CD4-positive, alpha-beta T cell treated with Interleukin-15 for 1 hour (primary cell): ENCODE measurements around the gene ZNF610.
A peak's percentile ranks its signal among the peaks of the same experiment; 100 is the strongest.
"Not testable (repeated sequence)": the region's sequence is repeated elsewhere in the genome, so short reads cannot be mapped to it uniquely, and the experiment has no call there.

ENCODE experiments used
- DNase-seq: peaks from one replicate; pipeline ENCODE4 v3.0.0-alpha.2; 2020

ZNF610 gene

GRCh38 chr19:52336117-52336790 is at the start of gene ZNF610:
TSS of gene ZNF610 (plus strand) at chr19:52336243. CDS start at chr19:52349173, 12,930 bp downstream.
- DNase-seq: peak; percentile 86

GRCh38 chr19:52286256-52286655 is 49.8 kb upstream of the ZNF610 start:
- no peak for DNase-seq

- DNase-seq: no peak
Observed at GRCh38 chr19:52291781-52292180, 44.3 kb upstream of the ZNF610 start.

- not testable (repeated sequence) for DNase-seq
Observed at GRCh38 chr19:52292946-52293345, 43.1 kb upstream of the ZNF610 start.

GRCh38 chr19:52296400-52296772 is 39.7 kb upstream of the ZNF610 start:
- DNase-seq: no peak

GRCh38 chr19:52296773-52297600 is 39.1 kb upstream of the ZNF610 start, which contains the start of gene ZNF480:
TSS of gene ZNF480 (plus strand) at chr19:52297169. CDS start at chr19:52300413, 3,244 bp downstream.
- DNase-seq: peak; percentile 82

- DNase-seq: no peak
Observed at GRCh38 chr19:52297601-52298364, 38.3 kb upstream of the ZNF610 start.

- DNase-seq: no peak
Observed at GRCh38 chr19:52307275-52307674, 28.8 kb upstream of the ZNF610 start.

GRCh38 chr19:52322429-52322828 is 13.6 kb upstream of the ZNF610 start:
- DNase-seq: no peak

- DNase-seq: no peak
Observed at GRCh38 chr19:52331757-52332156, 4.3 kb upstream of the ZNF610 start.

- no peak for DNase-seq
Observed at GRCh38 chr19:52335768-52336116, 301 bp upstream of the ZNF610 start.

GRCh38 chr19:52336791-52337381 is 843 bp downstream of the ZNF610 start:
- no peak for DNase-seq

- DNase-seq: not testable (repeated sequence)
Observed at GRCh38 chr19:52339022-52339421, 3.0 kb downstream of the ZNF610 start.

- peak; percentile 52 for DNase-seq
Observed at GRCh38 chr19:52343548-52343947, 7.5 kb downstream of the ZNF610 start.

- no peak for DNase-seq
Observed at GRCh38 chr19:52345162-52345561, 9.1 kb downstream of the ZNF610 start.

GRCh38 chr19:52351512-52351911 is 15.5 kb downstream of the ZNF610 start:
- DNase-seq: no peak

- no peak for DNase-seq
Observed at GRCh38 chr19:52366414-52366824, 30.4 kb downstream of the ZNF610 start.

- peak; percentile 90 for DNase-seq
Observed at GRCh38 chr19:52369559-52370340, 33.7 kb downstream of the ZNF610 start, which contains the start of gene ZNF880. TSS of gene ZNF880 (plus strand) at chr19:52369923. CDS start at chr19:52369966, 43 bp downstream.

- no peak for DNase-seq
Observed at GRCh38 chr19:52370341-52370710, 34.3 kb downstream of the ZNF610 start.

GRCh38 chr19:52391135-52391534 is 55.1 kb downstream of the ZNF610 start:
- DNase-seq: no peak

GRCh38 chr19:52397310-52398080 is 61.5 kb downstream of the ZNF610 start, which contains the start of gene ZNF528:
TSS of gene ZNF528 (plus strand) at chr19:52397849. CDS start at chr19:52402014, 4,165 bp downstream.
- peak; percentile 92 for DNase-seq
